Stimulated activated CD8-positive, alpha-beta memory T cell treated with anti-CD3 and anti-CD28 coated beads, Interleukin-4, amount 100 ng/mL, for 24 hours (primary cell): ENCODE measurements around the gene PRPF19.

Experiments used
- DNase-seq: peaks from one replicate; pipeline ENCODE4 v3.0.0-alpha.2; 2020; ENCODE audit warnings: low read depth

The PRPF19 gene

GRCh38 chr11:60906132-60906972 lies at the start of gene PRPF19:
Gene PRPF19, minus strand, starts transcription at chr11:60906585. Its CDS starts 203 bp downstream, at chr11:60906382.
- peak; percentile 98 for DNase-seq

- no peak for DNase-seq
Observed at GRCh38 chr11:60955571-60955970, 49.2 kb upstream of the PRPF19 start.

GRCh38 chr11:60954421-60954820 lies 48.0 kb upstream of the PRPF19 start:
- no peak for DNase-seq

- DNase-seq, result no peak
Observed at GRCh38 chr11:60953781-60954180, 47.4 kb upstream of the PRPF19 start.

- no peak for DNase-seq
Observed at GRCh38 chr11:60952742-60953170, 46.4 kb upstream of the PRPF19 start.

- no peak for DNase-seq
Observed at GRCh38 chr11:60951904-60952741, 45.7 kb upstream of the PRPF19 start, which contains the start of gene SLC15A3. Gene SLC15A3, minus strand, starts transcription at chr11:60952176. Its CDS starts 625 bp downstream, at chr11:60951551.

GRCh38 chr11:60951606-60951903 lies 45.2 kb upstream of the PRPF19 start:
- DNase-seq, result no peak

GRCh38 chr11:60950933-60951605 lies 44.7 kb upstream of the PRPF19 start:
- DNase-seq, result no peak

- no peak for DNase-seq
Observed at GRCh38 chr11:60950024-60950423, 43.6 kb upstream of the PRPF19 start.

- no peak for DNase-seq
Observed at GRCh38 chr11:60948250-60948649, 41.9 kb upstream of the PRPF19 start.

GRCh38 chr11:60947700-60948099 lies 41.3 kb upstream of the PRPF19 start:
- DNase-seq, result no peak

GRCh38 chr11:60946601-60947264 lies 40.3 kb upstream of the PRPF19 start:
- DNase-seq, result no peak

GRCh38 chr11:60945295-60945667 lies 38.9 kb upstream of the PRPF19 start:
- DNase-seq, result no peak

GRCh38 chr11:60944490-60945294 lies 38.3 kb upstream of the PRPF19 start:
- no peak for DNase-seq

- DNase-seq, result no peak
Observed at GRCh38 chr11:60942970-60943565, 36.7 kb upstream of the PRPF19 start.

- no peak for DNase-seq
Observed at GRCh38 chr11:60942219-60942618, 35.8 kb upstream of the PRPF19 start.

- DNase-seq, result no peak
Observed at GRCh38 chr11:60941371-60942119, 35.2 kb upstream of the PRPF19 start.

- no peak for DNase-seq
Observed at GRCh38 chr11:60939855-60940254, 33.5 kb upstream of the PRPF19 start.

GRCh38 chr11:60939301-60939700 lies 32.9 kb upstream of the PRPF19 start:
- DNase-seq, result no peak

- DNase-seq, result no peak
Observed at GRCh38 chr11:60938500-60938899, 32.1 kb upstream of the PRPF19 start.
